Bladder microvascular endothelial cell (primary cell): ENCODE data around the gene SURF4. TPM values are rescaled to one million over a fixed set of nuclear protein-coding genes. Genes with fewer than 3 reads are reported as not detected.

ENCODE experiments used
- total RNA-seq: library from RNA; depleted of rRNA; stranded (reverse); fragments of >200 nt; gene quantifications from 2 replicates; pipeline ENCODE4 v1.2.3, GENCODE V29; 2014

The SURF4 gene
- 233 and 341 TPM in 2 replicates for total RNA-seq

DNA sequence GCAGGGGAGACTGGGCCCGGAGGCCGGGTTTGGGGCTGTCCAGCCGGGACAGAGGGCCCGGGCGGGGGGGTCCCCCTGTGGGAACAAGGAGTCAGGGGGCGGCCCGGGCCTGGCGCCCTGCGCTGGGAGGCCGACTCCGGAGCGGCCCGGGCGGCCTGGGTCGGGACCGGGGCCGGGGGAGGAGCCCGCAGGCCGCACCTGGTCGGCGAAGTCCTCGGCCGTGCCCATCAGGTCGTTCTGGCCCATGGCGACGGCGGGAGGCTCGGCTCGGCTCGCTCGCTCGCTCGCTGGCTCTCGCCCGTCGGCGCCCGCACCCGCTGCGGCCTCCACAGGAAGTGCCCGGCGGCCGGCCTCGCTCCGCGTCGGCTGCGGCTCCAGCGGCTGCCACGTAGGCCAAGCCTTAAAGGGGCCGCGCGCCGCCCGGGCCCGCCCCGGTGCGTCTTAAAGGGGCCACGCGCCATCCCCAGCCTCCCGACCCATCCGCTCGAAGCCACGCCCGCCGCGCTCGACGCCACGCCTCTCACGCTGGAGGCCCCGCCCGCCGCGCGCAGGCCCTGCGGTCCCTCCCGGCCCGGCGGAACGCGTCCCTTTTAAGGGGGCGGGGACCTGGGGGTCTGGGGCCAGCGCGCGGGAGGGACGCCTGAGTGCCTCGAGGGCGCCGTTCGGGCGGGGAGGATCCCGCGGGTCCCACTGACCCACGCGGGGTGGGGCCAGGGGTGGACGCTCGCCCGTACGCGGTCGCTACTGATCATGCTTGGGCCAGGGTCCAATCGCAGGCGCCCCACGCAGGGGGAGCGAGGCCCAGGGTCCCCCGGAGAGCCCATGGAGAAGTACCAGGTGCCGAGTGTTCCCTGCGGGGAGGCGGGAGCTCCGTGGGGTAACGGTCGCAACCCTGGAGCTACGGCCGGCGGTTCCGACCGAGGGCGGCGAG is at the start of gene SURF4, which contains the start of gene STKLD1:
Gene SURF4, minus strand, starts transcription at position 337 of the 931 bp plus-strand sequence. Its CDS starts 91 bp downstream, at position 246.
Gene STKLD1, plus strand, starts transcription at position 643 of the 931 bp plus-strand sequence. Its CDS starts 108 bp downstream, at position 751.

GRCh38 chr9:133421615-133422542 is 46.0 kb upstream of the SURF4 start, which contains the start of gene ADAMTS13:
Gene ADAMTS13, plus strand, starts transcription at chr9:133422367. Its CDS starts 77 bp downstream, at chr9:133422444.

DNA sequence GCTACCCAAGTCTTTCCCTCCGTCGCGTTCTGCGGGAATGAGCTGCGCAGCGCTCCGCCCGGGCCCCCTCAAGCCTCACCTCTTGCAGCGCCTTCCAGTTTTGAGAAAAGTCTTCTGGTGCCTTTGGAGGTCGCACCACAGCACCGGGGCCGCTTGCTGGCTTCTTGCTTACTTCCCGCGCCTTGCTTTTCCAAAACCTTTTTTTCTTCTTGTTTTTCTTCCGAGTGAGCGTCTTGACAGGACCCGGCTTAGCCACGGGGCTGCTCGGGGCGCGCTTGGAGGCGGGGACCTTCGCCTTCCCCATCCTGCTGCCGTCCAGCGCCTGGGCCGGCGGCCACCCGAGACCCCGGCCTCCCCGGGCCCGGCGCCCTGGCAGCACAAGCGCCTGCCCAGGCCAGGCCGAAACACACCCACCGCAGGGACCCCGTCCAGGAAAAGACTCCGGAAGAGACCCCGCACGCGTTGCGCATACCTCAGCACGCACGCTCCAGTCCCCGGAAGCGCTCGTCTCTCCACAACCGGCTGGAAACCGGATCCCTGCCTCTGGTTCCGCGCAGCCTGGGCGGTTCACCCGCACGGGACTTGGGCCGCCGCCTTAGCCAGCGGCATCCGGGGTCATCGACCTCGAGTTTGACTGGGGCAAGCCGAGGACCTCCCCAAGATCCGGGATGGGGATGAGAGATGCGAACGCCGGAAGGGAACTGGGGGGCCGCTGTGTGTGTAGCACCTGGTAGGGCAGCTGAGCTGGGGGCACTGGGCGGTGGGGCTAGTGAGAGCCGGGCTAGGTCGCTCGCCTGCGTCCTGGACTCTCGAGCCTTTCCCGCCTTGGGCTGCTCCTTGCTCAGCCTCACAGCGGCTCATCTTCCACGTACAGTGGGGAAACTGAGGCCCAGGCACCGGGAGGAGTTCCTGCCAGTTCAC is 41.9 kb upstream of the SURF4 start, which contains the start of gene REXO4:
Gene REXO4, minus strand, starts transcription at position 470 of the 921 bp plus-strand sequence. Its CDS starts 166 bp downstream, at position 304.

DNA sequence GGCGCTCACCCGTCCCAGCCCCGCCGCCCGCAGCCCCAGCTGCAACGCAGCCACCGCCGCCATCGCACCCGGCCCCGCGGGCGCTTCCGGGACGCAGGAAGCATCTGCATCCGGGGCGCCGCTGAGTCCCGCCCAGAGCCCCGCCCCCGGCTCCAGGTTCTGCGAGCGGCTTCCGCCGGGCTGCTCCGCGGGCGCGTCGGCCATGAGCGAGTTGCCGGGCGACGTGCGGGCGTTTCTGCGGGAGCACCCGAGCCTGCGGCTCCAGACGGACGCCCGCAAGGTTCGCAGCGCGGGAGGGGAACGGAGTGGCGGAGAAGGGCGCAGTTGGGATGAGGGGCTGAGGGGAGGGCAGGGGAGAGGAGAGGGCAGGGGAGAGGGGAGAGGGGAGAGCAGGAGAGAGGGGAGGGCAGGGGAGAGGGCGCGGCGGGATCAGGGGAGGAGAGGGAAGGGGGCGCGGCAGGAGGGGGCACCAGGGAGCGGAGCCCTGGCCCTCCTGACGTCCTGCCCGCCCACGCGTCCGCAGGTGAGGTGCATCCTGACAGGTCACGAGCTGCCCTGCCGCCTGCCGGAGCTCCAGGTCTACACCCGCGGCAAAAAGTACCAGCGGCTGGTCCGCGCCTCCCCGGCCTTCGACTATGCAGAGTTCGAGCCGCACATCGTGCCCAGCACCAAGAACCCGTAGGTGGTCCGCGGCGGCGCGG is 19.3 kb downstream of the SURF4 start, which contains the start of the genes SURF1 and SURF2:
Gene SURF1, minus strand, starts transcription at position 97 of the 701 bp plus-strand sequence. Its CDS starts 34 bp downstream, at position 63.
Gene SURF2, plus strand, starts transcription at position 160 of the 701 bp plus-strand sequence. Its CDS starts 43 bp downstream, at position 203.

GRCh38 chr9:133347985-133348717 is 27.7 kb downstream of the SURF4 start, which contains the start of the genes MED22 and RPL7A:
Gene MED22, minus strand, starts transcription at chr9:133348131. Its CDS starts 1,469 bp downstream, at chr9:133346662.
Gene RPL7A, plus strand, starts transcription at chr9:133348218. Its CDS starts 26 bp downstream, at chr9:133348244.

GRCh38 chr9:133335924-133336811 is 39.7 kb downstream of the SURF4 start, which contains the start of gene SURF6:
Gene SURF6, minus strand, starts transcription at chr9:133336188. Its CDS starts 56 bp downstream, at chr9:133336132.

Other genes starting within 250 kb of the SURF4 start
- 0.32 and 40.5 TPM in 2 replicates for gene GBGT1, start 212.1 kb downstream of the SURF4 start, total RNA-seq
- gene OBP2B, start 166.8 kb downstream of the SURF4 start, total RNA-seq, result not detected in 2 replicates
- 0.16 TPM in 1 of 2 replicates, not detected in the other for gene ABO, start 100.9 kb downstream of the SURF4 start, total RNA-seq
- gene SURF6, start 39.9 kb downstream of the SURF4 start, total RNA-seq, result 5.7 and 18.4 TPM in 2 replicates
- gene MED22, start 27.9 kb downstream of the SURF4 start, total RNA-seq, result 9.4 and 39.6 TPM in 2 replicates
- 1,653 and 2,260 TPM in 2 replicates for gene RPL7A, start 27.8 kb downstream of the SURF4 start, total RNA-seq
- 14.9 and 17.1 TPM in 2 replicates for gene SURF1, start 19.6 kb downstream of the SURF4 start, total RNA-seq
- gene SURF2, start 19.5 kb downstream of the SURF4 start, total RNA-seq, result 10.4 and 12.6 TPM in 2 replicates
- 0.25 and 0.49 TPM in 2 replicates for gene STKLD1, start 306 bp upstream of the SURF4 start, total RNA-seq
- 14.6 and 23.6 TPM in 2 replicates for gene REXO4, start 42.0 kb upstream of the SURF4 start, total RNA-seq
- 0.49 and 3.0 TPM in 2 replicates for gene ADAMTS13, start 46.3 kb upstream of the SURF4 start, total RNA-seq
- gene CACFD1, start 83.9 kb upstream of the SURF4 start, total RNA-seq, result 4.7 and 30.5 TPM in 2 replicates
- gene SLC2A6, start 103.0 kb upstream of the SURF4 start, total RNA-seq, result 30.0 and 40.0 TPM in 2 replicates
- gene MYMK, start 148.9 kb upstream of the SURF4 start, total RNA-seq, result not detected in 2 replicates
- under 0.01 TPM in 2 replicates for gene ADAMTSL2, start 158.6 kb upstream of the SURF4 start, total RNA-seq
- not detected in 2 replicates for gene FAM163B, start 233.3 kb upstream of the SURF4 start, total RNA-seq